Suprapubic skin (tissue), 4 donors: ENCODE results near the gene DAB2. TPM values are rescaled to one million over a fixed set of nuclear protein-coding genes. Genes with fewer than 3 reads are reported as not detected.
"Not testable (repeated sequence)": the region's sequence is repeated elsewhere in the genome, so short reads cannot be mapped to it uniquely, and the experiment has no call there.

Experiments
- DNase-seq, 2 donors: peaks; one replicate each; pipeline ENCODE4 v3.0.0-alpha.2; 2019; ENCODE audit warnings: low spot score in 2 of 2
- H3K27ac ChIP-seq: fragments of 200-600 bp; sonication (generic); one replicate; pipeline ENCODE4 v1.5.1; 2019
- H3K27me3 ChIP-seq: fragments of 200-600 bp; sonication (generic); one replicate; pipeline ENCODE4 v1.5.1; 2019
- H3K36me3 ChIP-seq: fragments of 200-600 bp; sonication (generic); one replicate; pipeline ENCODE4 v1.5.1; 2019
- H3K4me1 ChIP-seq: fragments of 200-600 bp; sonication (generic); one replicate; pipeline ENCODE4 v1.5.1; 2019
- H3K4me3 ChIP-seq: fragments of 200-600 bp; sonication (generic); one replicate; pipeline ENCODE4 v1.5.1; 2019; ENCODE audit warnings: mild to moderate bottlenecking
- H3K9me3 ChIP-seq: fragments of 200-600 bp; sonication (generic); one replicate; pipeline ENCODE4 v1.5.1; 2019
- EP300 ChIP-seq: sonication (generic); formaldehyde crosslinking; IDR thresholded peaks from one replicate; pipeline ENCODE4 v1.6.1; 2017; ENCODE audit warnings: antibody characterized with exemption
- POLR2A ChIP-seq, 2 donors: fragments of 450-650 bp; IDR thresholded peaks; one replicate each; pipeline ENCODE4 v1.6.1; 2017; ENCODE audit warnings: antibody characterized with exemption in 2 of 2, mild to moderate bottlenecking in 2 of 2, moderate library complexity in 2 of 2
- POLR2AphosphoS5 ChIP-seq, 3 donors: sonication (generic); formaldehyde crosslinking; IDR thresholded peaks; one replicate each; pipeline ENCODE4 v1.6.1; 2017; ENCODE audit warnings: antibody characterized with exemption in 3 of 3
- WGBS: methylation state at CpG from one replicate; pipeline ENCODE4 v1.1.5; 2018; 5-methylcytosine and 5-hydroxymethylcytosine counted together
- total RNA-seq, 4 donors: library from RNA; depleted of rRNA; stranded (reverse); fragments of >200 nt; gene quantifications; one replicate each; pipeline ENCODE4 v1.1.0, GENCODE V29; 2016
- TF ChIP-seq, protein P1 (sequence below), 2 donors: fragments of 200-600 bp in 1 of 2; fragments of 450-650 bp in 1 of 2; sonication (generic) in 1 of 2; IDR thresholded peaks; one replicate each; pipeline ENCODE4 v1.5.1; 2016 to 2019; ENCODE audit warnings: antibody characterized with exemption in 2 of 2, mild to moderate bottlenecking in 1 of 2, moderate library complexity in 1 of 2

DAB2 gene
- total RNA-seq, 4 donors from 2014 or later: 7.1 to 30.6 (median 11.7) TPM

DNA sequence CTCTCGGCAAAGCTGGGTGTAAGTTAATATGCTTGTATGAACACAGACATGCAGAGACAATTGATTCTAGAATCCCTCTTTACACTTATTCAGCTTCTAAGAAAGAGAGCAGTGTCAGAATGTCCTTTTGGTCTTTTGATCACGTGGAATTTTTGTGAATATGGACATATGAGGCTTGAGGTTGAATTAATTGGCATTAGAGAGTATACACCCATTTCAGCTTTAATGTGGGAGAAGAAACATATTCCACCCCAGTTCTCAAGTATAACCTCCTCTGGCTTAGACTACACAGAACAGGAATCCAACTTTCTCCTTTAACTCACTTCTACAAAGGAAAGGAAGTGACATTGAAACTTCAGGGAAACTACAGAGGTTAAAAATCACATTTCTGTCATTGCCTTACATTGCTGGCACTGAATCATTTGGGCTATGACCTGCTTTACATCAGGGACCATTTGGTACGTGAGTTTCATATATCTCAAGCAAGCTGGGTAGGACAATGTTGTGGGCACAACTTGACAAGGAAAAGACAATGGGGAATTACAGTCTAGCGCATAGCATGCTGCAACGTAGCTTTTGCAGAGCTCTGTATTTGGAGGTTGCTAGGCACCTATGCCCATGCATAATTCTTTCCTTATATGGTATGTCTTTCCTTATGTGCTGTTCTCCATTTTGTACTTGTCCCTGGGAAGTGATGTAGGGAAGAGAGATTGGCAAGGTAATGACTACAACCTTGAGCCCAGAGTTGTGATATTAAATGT, 19.5 kb downstream of the DAB2 start:
- DNase-seq: no peak
- TF ChIP-seq EP300 (no peak), POLR2A (IDR thresholded peaks at IDR 0.05) (no peak), POLR2AphosphoS5 (IDR thresholded peaks at IDR 0.05) (no peak)
- TF ChIP-seq, protein P1, sequence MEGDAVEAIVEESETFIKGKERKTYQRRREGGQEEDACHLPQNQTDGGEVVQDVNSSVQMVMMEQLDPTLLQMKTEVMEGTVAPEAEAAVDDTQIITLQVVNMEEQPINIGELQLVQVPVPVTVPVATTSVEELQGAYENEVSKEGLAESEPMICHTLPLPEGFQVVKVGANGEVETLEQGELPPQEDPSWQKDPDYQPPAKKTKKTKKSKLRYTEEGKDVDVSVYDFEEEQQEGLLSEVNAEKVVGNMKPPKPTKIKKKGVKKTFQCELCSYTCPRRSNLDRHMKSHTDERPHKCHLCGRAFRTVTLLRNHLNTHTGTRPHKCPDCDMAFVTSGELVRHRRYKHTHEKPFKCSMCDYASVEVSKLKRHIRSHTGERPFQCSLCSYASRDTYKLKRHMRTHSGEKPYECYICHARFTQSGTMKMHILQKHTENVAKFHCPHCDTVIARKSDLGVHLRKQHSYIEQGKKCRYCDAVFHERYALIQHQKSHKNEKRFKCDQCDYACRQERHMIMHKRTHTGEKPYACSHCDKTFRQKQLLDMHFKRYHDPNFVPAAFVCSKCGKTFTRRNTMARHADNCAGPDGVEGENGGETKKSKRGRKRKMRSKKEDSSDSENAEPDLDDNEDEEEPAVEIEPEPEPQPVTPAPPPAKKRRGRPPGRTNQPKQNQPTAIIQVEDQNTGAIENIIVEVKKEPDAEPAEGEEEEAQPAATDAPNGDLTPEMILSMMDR (IDR thresholded peaks at IDR 0.05): no peak
- no peaks in the 10 kb centered on the region for H3K36me3 ChIP-seq
- H3K27ac ChIP-seq: peak overlapping the region; percentile 14
- WGBS: 56% methylated on average over 5 of the region's 5 CpGs
- H3K27me3 ChIP-seq: no peaks in the 10 kb centered on the region
- no peak overlapping the region for H3K4me3 ChIP-seq
- peaks cover 41% of the 10 kb centered on the region for H3K4me1 ChIP-seq
- no peaks in the 10 kb centered on the region for H3K9me3 ChIP-seq

DNA sequence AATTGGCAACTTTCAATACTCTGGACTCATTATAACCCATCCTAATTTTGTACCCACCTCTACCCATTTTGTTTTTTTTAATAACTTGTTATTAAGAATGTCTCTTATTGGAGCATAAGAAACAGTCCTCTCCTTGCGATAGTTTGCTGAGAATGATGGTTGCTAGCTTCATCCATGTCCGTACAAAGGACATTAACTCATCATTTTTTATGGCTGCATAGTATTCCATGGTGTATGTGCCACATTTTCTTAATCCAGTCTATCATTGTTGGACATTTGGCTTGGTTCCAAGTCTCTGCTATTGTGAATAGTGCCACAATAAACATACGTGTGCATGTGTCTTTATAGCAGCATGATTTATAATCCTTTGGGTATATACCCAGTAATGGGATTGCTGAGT, 21.0 kb downstream of the DAB2 start:
- H3K4me3 ChIP-seq, H3K9me3 ChIP-seq, DNase-seq, H3K36me3 ChIP-seq, H3K27ac ChIP-seq, H3K27me3 ChIP-seq: not testable (repeated sequence)
- WGBS: 89% methylated on average over 3 of the region's 3 CpGs
- H3K4me1 ChIP-seq: peaks cover 37% of the 10 kb centered on the region

DNA sequence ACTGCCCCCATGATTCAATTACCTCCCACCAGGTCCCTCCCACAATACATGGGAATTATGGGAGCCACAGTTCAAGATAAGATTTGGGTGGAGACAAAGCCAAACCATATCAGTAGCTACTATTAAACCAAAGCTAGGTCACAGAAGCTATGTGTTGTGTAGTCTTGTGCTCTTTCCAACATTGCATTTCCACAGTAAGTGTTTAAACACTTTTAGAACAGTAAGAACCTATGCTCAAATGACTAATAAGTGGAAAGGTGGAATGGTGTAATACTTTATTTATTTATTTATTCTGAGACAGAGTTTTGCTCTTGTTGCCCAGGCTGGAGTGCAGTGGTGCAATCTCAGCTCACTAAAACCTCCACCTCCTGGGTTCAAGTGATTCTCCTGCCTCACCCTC, 22.6 kb downstream of the DAB2 start:
- H3K27ac ChIP-seq: peak overlapping the region; percentile 21
- H3K36me3 ChIP-seq, H3K9me3 ChIP-seq, DNase-seq, H3K4me3 ChIP-seq, H3K27me3 ChIP-seq: not testable (repeated sequence)
- peaks cover 35% of the 10 kb centered on the region for H3K4me1 ChIP-seq

DNA sequence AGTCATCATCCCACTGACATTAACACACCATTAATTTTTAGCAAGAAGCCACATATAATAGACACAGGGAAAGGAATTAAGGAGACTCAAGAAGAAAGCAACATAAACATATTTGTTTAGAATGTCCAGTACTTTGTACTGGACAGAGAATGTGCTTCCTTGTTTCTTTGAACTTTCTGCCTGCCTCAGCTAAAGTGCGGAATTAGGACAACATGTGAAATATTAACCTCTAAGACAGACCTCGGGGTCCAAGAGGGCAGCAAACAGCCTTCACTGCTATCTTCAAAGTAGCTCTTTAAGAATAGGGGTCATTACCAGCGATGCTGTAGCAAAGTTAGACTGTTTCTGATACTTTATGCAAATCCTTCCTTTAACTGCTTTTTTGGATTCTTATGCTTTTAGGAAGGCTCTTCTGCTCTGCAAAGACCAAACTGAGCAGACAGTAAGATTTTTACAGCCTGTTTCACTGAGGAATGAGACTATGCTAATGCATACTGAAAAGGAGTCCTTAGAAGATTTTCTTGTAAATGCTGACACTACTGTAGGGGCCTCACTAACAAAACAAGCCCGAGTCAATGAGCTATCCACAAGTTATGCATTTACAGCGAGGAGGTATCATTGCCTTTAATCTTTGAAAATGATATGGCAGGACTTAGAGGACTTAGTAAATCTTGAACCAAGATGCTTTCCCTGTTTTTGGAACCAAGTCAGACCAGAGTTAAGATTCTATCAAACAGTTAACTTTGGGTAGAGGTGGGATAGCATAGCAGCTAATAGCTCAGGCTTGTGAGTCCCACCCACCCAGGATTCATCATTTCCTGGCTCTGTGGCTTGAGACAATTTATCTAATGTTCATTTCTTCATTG, 23.8 kb downstream of the DAB2 start:
- TF ChIP-seq POLR2AphosphoS5 (IDR thresholded peaks at IDR 0.05) (no peak), EP300 (no peak), POLR2A (IDR thresholded peaks at IDR 0.05) (no peak)
- TF ChIP-seq, protein P1 (IDR thresholded peaks at IDR 0.05): no peak
- Histone ChIP-seq H3K4me1 (peaks cover 41% of the 10 kb centered on the region), H3K9me3 (no peaks in the 10 kb centered on the region), H3K27ac (peak overlapping the region; percentile 77), H3K4me3 (no peak overlapping the region), H3K27me3 (no peaks in the 10 kb centered on the region), H3K36me3 (no peaks in the 10 kb centered on the region)
- 70% methylated on average over 5 of the region's 5 CpGs for WGBS
- DNase-seq: no peak

DNA sequence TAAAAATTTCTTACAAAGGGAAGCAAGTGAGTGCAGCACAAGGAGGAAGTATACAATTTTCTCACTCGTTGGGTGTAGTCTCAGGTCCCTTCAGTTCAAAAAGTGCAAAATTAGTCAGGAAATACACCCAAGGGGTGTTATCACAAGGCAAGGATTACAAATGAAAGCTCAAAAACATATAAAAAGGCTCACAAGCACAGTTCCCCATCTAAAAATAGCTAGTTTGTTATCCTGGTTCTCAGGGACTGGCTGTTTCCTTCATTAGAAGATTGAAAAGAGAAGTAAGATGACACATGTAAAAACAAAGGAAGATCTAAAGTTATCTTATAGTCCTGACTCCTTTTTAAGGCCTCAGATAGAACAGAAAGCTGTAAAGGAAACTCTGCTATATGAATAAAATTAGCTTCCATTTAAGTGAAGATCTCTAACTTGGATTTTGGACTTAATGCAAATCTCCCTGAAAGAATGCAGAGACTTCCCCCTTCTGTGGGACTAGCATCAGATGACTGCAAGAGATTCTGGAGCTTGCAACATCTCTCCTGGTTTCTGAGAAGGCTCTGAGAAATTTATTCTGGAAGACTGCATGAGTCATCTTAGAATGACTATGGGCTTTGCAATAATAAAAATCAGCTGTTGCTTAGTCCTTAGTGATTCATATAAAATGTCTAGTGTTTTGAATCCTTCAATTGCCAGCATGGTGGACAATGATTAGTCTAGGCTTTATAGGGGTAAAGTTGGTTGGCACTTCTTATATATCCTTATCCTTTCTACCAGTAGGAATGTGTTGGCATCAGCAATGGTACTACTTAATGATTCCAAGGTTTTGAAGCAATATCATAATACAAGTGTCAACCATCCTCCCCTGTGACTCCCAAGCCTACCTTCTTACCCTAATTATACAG, 25.4 kb downstream of the DAB2 start:
- no peak overlapping the region for H3K4me3 ChIP-seq
- TF ChIP-seq EP300 (no peak), POLR2A (IDR thresholded peaks at IDR 0.05) (no peak), POLR2AphosphoS5 (IDR thresholded peaks at IDR 0.05) (peak in 1 of 3 donors; percentile 86)
- TF ChIP-seq, protein P1 (IDR thresholded peaks at IDR 0.05): no peak
- no peak for DNase-seq
- H3K27me3 ChIP-seq: no peaks in the 10 kb centered on the region
- H3K9me3 ChIP-seq: no peaks in the 10 kb centered on the region
- H3K27ac ChIP-seq: peak overlapping the region; percentile 77
- WGBS: 73% methylated on average over 1 of the region's 1 CpG
- H3K4me1 ChIP-seq: peaks cover 38% of the 10 kb centered on the region
- H3K36me3 ChIP-seq: no peaks in the 10 kb centered on the region
